Measurements from ENCODE around the gene MYO16.

MYO16 gene

GRCh38 chr13:108747843-108748242 lies 118.4 kb downstream of the MYO16 start:
- no peak overlapping the region for H3K4me3 ChIP-seq (ENCODE audit: low read depth, low read length)
- no peak for DNase-seq (ENCODE audit: low read depth)
- no peak for TF ChIP-seq CTCF (conservative IDR thresholded peaks at IDR 0.05; ENCODE audit: low read depth, low read length)

GRCh38 chr13:108752276-108752675 lies 122.9 kb downstream of the MYO16 start:
- TF ChIP-seq CTCF (conservative IDR thresholded peaks at IDR 0.05; ENCODE audit: low read depth, low read length), result no peak
- no peak overlapping the region for H3K4me3 ChIP-seq (ENCODE audit: low read depth, low read length)
- no peak for DNase-seq (ENCODE audit: low read depth)

GRCh38 chr13:108755083-108755482 lies 125.7 kb downstream of the MYO16 start:
- DNase-seq (ENCODE audit: low read depth), result peak; percentile 15
- TF ChIP-seq CTCF (conservative IDR thresholded peaks at IDR 0.05; ENCODE audit: low read depth, low read length), result no peak
- H3K4me3 ChIP-seq (ENCODE audit: low read depth, low read length), result no peak overlapping the region

- no peak for TF ChIP-seq CTCF (conservative IDR thresholded peaks at IDR 0.05; ENCODE audit: low read depth, low read length)
- DNase-seq (ENCODE audit: low read depth), result no peak
- no peak overlapping the region for H3K4me3 ChIP-seq (ENCODE audit: low read depth, low read length)
Measured at GRCh38 chr13:108760129-108760528, 130.7 kb downstream of the MYO16 start.

- H3K4me3 ChIP-seq (ENCODE audit: low read depth, low read length), result no peak overlapping the region
- DNase-seq (ENCODE audit: low read depth), result no peak
- no peak for TF ChIP-seq CTCF (conservative IDR thresholded peaks at IDR 0.05; ENCODE audit: low read depth, low read length)
Measured at GRCh38 chr13:108760541-108760940, 131.1 kb downstream of the MYO16 start.

- H3K4me3 ChIP-seq (ENCODE audit: low read depth, low read length), result no peak overlapping the region
- no peak for DNase-seq (ENCODE audit: low read depth)
- TF ChIP-seq CTCF (conservative IDR thresholded peaks at IDR 0.05; ENCODE audit: low read depth, low read length), result no peak
Measured at GRCh38 chr13:108768035-108768434, 138.6 kb downstream of the MYO16 start.

- H3K4me3 ChIP-seq (ENCODE audit: low read depth, low read length), result no peak overlapping the region
- DNase-seq (ENCODE audit: low read depth), result peak; percentile 58
- no peak for TF ChIP-seq CTCF (conservative IDR thresholded peaks at IDR 0.05; ENCODE audit: low read depth, low read length)
Measured at GRCh38 chr13:108769213-108770070, 140.0 kb downstream of the MYO16 start.
